ENCODE data around the gene VAV2.

DNA sequence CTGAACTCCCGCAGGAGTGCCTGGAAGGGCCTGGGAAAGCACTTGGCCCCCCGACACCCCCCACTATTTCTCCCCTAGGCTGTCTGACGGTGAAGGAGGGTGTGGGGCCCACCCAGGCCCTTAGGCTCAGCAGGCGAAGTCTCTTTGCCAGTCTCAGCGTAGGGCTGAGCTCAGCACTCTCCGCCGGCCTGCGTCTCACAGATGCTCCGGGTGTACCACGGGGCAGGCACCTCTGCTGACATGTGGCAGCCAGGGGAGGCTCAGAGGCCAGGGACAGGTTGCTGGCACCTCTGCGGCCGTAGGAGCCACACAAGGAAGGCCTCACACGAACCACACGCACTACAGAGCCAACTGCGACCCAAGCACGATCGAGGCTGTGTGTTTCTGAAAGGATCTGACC is 114.2 kb downstream of the VAV2 start:
- TF ChIP-seq POLR2A (IDR thresholded peaks at IDR 0.05): no peak
- TF ChIP-seq, protein P1, sequence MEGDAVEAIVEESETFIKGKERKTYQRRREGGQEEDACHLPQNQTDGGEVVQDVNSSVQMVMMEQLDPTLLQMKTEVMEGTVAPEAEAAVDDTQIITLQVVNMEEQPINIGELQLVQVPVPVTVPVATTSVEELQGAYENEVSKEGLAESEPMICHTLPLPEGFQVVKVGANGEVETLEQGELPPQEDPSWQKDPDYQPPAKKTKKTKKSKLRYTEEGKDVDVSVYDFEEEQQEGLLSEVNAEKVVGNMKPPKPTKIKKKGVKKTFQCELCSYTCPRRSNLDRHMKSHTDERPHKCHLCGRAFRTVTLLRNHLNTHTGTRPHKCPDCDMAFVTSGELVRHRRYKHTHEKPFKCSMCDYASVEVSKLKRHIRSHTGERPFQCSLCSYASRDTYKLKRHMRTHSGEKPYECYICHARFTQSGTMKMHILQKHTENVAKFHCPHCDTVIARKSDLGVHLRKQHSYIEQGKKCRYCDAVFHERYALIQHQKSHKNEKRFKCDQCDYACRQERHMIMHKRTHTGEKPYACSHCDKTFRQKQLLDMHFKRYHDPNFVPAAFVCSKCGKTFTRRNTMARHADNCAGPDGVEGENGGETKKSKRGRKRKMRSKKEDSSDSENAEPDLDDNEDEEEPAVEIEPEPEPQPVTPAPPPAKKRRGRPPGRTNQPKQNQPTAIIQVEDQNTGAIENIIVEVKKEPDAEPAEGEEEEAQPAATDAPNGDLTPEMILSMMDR (IDR thresholded peaks at IDR 0.05): no peak
